Tongue (tissue), 2 donors: ENCODE data around the gene NCR2. TPM values are rescaled to one million over a fixed set of nuclear protein-coding genes. Genes with fewer than 3 reads are reported as not detected.

ENCODE experiments used
- DNase-seq: peaks from one replicate; pipeline ENCODE4 v3.0.0-alpha.2; 2015
- total RNA-seq: library from RNA; depleted of rRNA; stranded (reverse); fragments of >200 nt; gene quantifications from one replicate; pipeline ENCODE4 v1.2.3, GENCODE V29; 2014

The NCR2 gene
- total RNA-seq, 1 donor from 2014 or later: not detected

- DNase-seq: no peak
Observed at GRCh38 chr6:41359617-41360313, 24.4 kb downstream of the NCR2 start.

DNA sequence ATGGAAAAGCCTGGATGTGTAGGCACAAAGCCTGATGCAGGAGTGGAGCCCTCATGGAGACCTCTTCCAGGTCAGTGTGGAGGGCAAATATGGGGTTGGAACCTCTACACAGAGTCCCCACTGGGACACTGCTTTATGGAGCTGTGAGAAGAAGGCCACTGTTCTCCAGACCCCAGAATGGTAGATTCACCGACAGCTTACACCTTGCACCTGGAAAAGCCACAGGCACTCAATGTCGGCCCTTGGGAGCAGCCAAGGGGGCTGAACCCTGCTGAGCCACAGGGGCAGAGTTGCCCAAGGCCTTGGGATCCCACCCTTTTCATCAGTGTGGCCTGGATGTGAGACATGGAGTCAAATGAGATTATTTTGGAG is 24.9 kb downstream of the NCR2 start:
- no peak for DNase-seq

DNA sequence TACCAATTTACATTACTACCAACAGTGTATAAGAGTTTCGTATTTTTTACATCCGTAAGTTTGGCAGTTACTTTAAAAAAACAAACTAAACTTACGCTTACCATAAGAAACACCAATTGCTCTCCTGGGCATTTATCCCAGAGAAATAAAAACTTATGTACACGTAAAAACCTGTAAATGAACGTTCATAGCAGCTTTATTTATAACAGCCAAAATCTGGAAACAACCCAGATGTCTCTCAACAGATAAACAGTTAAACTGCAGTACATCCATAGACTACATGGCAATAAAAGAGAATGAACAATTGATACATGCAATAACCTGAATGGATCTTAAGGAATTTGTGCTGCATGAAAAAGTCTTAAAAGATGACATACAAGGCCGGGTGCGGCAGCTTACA is 30.7 kb downstream of the NCR2 start:
- peak; percentile 19 for DNase-seq

DNA sequence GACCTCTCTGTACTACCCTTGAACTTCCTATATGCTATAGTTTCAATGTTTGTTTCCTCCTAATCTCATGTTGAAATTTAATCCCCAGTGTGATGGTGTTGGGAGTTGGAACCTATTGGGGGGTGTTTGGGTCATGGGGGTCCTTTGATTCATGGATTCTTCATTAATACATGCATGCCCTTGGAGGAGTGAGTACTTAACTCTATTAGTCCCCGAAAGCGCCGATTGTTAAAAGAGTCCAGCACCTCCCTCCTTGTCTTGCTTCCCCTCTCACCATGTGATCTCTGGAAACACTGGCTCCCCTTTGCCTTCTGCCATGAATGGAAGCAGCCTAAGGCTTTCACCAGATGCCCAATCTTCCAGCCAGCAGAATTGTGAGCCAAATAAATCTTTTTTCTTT is 31.7 kb downstream of the NCR2 start:
- DNase-seq: no peak

- peak; percentile 86 for DNase-seq
Observed at GRCh38 chr6:41367700-41368099, 32.3 kb downstream of the NCR2 start.

- no peak for DNase-seq
Observed at GRCh38 chr6:41370488-41371111, 35.2 kb downstream of the NCR2 start.

DNA sequence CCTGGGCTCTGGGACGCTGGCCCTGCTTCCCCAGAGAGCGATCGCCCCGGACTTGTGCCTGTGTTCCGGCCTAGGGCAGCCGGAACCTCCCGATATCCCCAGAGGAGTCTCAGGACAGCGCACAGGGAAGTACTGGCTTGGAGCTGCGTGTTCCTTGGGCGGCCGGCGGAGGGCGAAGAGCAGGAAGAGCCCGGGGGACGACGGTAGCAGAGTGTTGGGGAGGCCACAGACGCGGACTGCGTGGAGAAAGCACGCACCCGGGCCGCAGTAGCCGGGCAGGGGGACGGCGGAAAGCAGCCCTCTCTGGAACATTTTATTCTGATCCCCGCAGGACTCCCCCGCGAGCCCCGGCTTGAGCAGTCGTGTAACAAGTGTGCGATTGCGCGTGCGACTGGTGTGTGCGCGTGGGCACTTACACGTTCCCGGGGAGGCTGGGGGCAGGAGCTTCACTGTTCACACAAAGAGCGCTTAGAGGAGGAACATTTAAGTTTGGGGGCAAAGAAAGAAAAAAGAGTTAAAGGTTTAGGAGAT is 36.1 kb downstream of the NCR2 start:
- peak; percentile 62 for DNase-seq

DNA sequence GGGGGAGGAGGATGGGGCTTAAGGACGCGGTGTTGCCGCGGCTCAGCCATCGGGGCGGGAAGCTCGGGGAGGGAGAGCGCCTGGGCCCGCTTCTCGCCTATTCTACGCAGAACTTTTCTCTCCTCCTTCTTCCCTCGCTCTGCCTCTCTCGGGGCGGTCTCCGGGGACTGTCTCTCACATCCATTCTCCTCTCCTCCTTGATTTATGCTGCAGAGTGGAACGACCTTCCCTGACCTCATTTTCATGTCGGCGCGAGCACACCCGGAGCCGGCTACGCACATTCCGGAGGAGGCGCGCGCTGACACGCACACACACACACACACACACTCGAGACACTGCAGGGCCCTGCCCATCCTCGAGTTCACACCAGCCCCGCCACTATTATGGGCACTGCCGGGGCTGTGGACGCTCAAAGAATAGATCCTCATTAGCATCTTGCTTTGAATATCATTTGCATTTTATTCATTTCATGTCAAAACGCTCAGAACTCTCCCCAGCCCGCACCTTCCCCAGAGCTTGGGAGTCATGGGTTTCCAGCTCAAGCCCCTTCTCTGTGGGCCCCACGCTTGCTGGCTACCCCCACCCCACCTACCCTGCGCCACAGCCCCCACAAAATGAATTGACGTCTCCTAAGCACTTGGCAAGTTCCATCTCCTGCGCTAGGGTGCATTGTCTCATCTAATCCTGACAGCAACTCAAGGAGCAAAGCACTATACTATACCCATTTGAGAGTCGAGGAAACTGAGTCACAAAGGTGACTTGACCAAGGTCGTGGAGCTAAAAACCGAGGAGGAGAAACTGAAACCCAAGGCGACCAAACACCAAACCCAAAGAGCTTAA is 36.8 kb downstream of the NCR2 start:
- DNase-seq: peak; percentile 40

DNA sequence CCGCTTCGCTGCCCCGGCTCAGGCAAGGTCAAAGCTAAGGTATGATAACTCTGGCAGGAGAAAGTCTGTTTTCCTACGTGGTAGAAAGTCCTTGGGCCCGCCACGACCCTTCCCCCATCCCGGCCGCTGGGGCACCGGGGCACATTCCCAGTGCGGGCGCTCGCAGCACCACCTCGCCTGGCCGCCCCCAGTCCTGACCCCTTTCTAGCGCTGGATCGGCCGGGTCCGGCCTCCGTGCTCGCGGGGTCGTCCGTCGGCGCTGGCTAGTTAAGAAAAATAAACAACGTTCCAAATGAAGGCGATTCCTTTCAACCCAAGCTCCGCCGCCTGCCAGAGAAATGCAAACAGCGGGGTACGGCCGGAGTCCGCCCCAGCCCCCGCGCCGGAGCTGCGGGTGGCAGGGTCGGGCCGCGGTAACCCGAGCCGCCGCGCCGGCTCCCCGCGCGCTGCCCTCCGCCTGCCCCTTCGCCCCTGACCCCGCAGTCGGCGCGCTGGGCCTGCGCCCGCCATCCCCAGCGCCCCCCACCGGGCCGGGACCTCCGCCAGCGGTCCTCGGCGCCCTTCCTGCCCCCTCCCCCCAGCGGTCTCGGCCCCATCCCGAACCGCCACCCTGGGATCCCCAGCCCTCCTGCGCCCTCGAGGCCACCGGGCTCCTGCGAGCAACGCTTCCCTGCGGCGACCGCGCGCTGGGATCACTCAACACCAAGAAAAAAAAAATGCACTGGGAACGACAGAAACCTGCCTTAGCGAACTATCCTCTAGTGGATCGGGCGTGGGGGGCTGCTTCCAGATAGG is 37.6 kb downstream of the NCR2 start:
- peak; percentile 16 for DNase-seq

DNA sequence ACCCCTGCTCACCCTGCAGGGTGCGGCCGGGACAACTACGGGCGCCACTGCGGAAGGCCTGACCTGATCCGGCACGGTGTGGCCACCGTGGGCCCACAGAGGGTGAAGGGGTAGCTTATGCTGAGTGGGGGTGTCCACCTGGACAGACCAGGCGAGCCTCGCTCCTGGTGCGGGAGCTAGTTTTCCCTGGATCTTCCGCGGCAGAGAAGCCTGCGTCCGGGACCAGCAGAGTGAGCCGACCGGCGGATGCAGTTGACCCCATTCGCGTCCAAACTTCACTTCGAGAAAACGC is 38.2 kb downstream of the NCR2 start:
- no peak for DNase-seq

GRCh38 chr6:41373919-41374617 is 38.7 kb downstream of the NCR2 start:
- DNase-seq: peak; percentile 32

GRCh38 chr6:41374618-41375590 is 39.5 kb downstream of the NCR2 start:
- DNase-seq: peak; percentile 37

DNA sequence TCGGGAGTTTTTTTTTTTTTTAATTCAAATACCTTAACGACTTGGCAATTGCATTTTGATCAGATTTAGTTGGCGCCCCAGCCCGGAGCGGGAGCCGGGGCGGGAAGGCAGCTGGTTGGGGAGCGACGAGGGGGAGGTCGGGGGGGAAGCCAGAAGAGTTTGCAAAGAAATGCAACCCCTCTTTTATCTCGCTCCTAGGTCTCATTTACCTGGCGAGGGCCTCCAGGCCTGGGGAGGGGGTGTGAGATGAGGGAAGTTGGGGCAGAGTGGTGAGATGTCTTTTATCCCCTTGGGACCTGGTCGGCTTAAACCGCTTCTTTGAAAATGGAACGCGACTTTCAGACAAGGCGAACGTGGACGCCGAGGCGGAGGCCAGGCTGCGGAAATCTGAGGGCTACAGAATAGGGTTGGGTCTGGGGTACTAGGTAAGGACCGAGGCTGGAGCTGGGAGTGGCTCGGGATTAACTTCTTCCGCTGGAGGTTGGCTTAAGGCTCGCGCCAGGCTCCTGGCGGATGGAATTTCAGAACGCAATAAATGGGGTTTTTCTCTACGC is 40.3 kb downstream of the NCR2 start:
- peak; percentile 28 for DNase-seq

DNA sequence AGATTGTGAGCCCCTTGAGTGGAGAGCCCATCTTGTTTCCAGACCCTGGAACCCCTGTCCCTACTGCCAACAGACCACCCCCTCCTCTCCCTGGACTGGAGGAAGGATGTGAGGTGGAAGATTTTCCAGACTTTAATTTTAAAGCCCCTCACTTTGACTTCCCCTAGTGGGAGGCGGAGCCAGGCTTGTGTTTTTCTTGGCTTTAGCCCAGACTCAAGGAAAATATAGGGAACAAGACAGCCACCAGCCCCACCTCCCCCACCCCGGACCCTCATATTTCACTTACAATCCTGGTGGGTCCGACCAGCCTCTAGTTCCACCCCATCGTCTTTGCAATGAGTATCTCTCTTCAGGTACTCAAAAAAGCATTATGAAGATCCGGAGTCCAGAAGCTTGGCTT is 40.8 kb downstream of the NCR2 start:
- no peak for DNase-seq

GRCh38 chr6:41377071-41377470 is 41.7 kb downstream of the NCR2 start:
- no peak for DNase-seq

DNA sequence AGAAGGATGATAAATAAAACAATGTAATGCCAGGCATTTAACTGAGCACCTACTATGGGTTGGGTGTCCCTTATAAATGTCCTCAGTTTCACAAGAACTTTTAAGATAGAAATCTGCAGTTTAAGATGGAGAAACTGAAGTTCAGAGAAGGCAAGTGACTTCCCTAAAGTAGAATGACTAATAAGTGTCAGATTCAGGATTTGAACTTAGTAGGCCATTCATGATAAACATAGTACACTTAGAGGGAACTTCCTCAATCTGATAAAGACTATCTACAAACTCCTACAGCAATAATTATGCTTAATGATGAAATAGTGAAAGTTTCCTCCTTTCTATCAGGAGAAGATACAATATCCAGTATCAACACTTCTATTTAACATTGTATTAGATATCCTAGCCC is 43.9 kb downstream of the NCR2 start:
- no peak for DNase-seq

DNA sequence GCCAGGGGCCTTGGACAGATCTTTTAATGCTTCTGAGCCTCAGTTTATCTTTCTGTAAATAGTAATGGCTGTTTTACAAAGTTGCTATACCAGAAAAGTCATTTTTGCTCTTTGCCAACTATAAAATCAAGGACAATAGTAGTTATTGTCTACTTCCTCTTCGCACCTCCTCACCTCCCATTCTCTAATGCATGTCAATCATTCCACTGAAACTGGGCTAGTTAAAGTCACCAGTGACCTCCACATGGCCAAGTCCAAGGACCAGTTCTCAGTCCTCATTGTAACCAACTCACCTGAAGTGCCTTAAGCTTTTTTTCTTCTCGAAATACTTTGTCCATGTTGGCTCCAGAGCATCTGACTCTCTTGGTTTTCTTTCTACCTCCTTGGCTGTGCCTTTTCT is 51.2 kb downstream of the NCR2 start:
- no peak for DNase-seq

- no peak for DNase-seq
Observed at GRCh38 chr6:41392246-41392645, 56.8 kb downstream of the NCR2 start.

GRCh38 chr6:41396335-41396734 is 60.9 kb downstream of the NCR2 start:
- DNase-seq: no peak

DNA sequence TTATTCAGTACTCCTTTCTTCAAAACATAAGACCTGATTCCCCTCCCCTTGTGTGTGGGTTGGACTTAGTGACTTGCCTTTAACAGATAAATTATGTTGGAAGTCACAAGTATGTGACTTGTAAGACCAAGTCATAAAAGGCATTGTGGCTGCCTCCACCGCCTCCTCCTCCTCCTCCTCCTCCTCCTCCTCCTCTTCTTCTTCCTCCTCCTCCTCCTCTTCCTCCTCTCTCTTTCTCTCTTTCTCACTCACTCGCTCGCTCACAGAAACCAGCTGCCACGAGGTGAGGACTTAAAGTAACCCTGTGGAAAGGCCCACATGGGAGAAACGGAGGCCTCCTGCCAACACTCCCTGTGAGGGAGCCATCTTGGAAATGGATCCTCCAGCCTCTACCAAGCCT is 64.0 kb downstream of the NCR2 start:
- no peak for DNase-seq
